Body of pancreas (tissue), 4 donors: Measurements from ENCODE around the gene MSH4. TPM values are rescaled to one million over a fixed set of nuclear protein-coding genes. Genes with fewer than 3 reads are reported as not detected.
"Not testable (repeated sequence)": the region's sequence is repeated elsewhere in the genome, so short reads cannot be mapped to it uniquely, and the experiment has no call there.

ENCODE experiments used
- ATAC-seq: fragments of 150-250 bp; one replicate; pipeline ENCODE4 v1.9.1; 2016
- DNase-seq, 4 donors: peaks; one replicate each; pipeline ENCODE4 v3.0.0-alpha.2; 2019
- H3K27ac ChIP-seq, 4 donors: fragments of 200-600 bp; sonication (generic); 1 replicate in 3 of 4; 2 replicates in 1 of 4; pipeline versions ENCODE4 v1.5.1 to v1.6.1; 2016 to 2019; ENCODE audit warnings: mild to moderate bottlenecking in 1 of 4, mixed read lengths in 1 of 4, moderate library complexity in 1 of 4
- H3K27me3 ChIP-seq, 2 donors: fragments of 200-600 bp; sonication (generic); one replicate each; pipeline ENCODE4 v1.6.0; 2016; ENCODE audit warnings: mild to moderate bottlenecking in 1 of 2
- H3K36me3 ChIP-seq, 2 donors: fragments of 200-600 bp; sonication (generic); replicated peaks in 1 of 2; 2 replicates each; pipeline ENCODE4 v1.5.1; 2016; ENCODE audit warnings: low read depth in 2 of 2; ENCODE audit not compliant: insufficient read depth in 1 of 2
- H3K4me1 ChIP-seq: fragments of 200-600 bp; sonication (generic); one replicate; pipeline ENCODE4 v1.6.0; 2016
- H3K4me3 ChIP-seq, 2 donors: fragments of 200-600 bp; sonication (generic); 1 replicate in 1 of 2; 2 replicates in 1 of 2; pipeline ENCODE4 v1.5.1; 2016 to 2019
- H3K9me3 ChIP-seq, 3 donors: fragments of 200-600 bp; sonication (generic); 1 replicate in 2 of 3; 2 replicates in 1 of 3; pipeline ENCODE4 v1.5.1; 2016
- POLR2A ChIP-seq, 3 donors: fragments of 450-650 bp; IDR thresholded peaks; one replicate each; pipeline ENCODE4 v1.6.1; 2016; ENCODE audit warnings: antibody characterized with exemption in 3 of 3, mild to moderate bottlenecking in 2 of 3
- WGBS, 2 donors: methylation state at CpG; one replicate each; pipeline ENCODE4 v1.1.5; 2017; 5-methylcytosine and 5-hydroxymethylcytosine counted together
- intact Hi-C: fragments of 100-400 bp; cut with DNase I; formaldehyde crosslinking; loops from one replicate; pipeline ENCODE4 v1.15.1; 2023
- total RNA-seq, 2 donors: library from RNA; depleted of rRNA; stranded (reverse); fragments of >200 nt; gene quantifications; one replicate each; pipeline ENCODE4 v1.1.0, GENCODE V29; 2016
- TF ChIP-seq, protein P1 (sequence below), 7 experiments: fragments of 450-650 bp in 4 of 7; fragments of 200-600 bp in 3 of 7; sonication (generic) in 3 of 7; IDR thresholded peaks; one replicate each; pipeline ENCODE4 v1.5.1; 2016 to 2019; ENCODE audit warnings: antibody characterized with exemption in 7 of 7

Gene MSH4
- not detected for total RNA-seq

DNA sequence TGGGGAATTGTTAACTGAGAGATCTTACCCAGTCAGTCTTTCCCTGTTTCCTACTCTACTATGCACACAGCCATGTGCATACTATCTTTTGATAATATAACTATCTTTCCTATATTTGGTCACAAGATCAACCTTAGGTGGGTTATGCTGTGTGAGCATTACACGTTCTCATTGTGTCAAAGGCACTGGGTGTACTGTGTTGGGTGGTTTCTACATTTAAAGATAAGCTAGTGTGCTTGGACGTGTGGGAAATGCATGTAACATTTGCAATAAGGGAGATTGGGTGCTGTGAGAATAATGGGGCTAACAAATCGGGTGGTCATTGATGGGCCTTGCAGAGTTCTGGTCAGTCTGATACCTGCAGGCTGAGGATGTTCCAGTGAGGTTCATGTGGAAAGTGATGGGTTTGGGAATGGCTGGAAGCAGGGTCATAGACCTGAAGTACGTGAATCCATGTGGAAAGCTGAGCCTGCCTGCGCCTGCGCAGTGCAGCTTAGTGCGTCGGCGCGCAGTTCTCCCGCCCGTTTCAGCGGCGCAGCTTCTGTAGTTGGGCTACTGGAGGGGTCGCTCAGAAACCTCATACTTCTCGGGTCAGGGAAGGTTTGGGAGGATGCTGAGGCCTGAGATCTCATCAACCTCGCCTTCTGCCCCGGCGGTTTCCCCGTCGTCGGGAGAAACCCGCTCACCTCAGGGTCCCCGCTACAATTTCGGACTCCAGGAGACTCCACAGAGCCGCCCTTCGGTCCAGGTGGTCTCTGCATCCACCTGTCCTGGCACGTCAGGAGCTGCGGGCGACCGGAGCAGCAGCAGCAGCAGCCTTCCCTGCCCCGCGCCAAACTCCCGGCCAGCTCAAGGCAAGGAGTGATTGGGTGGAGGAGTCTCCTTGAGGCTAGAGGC is at the start of gene MSH4:
Gene MSH4 (plus strand): TSS at position 507 of the 897 bp plus-strand sequence. CDS start 104 bp downstream, at position 611.
- DNase-seq: no peak
- 71 to 73% methylated on average over 17 to 34 of the region's 34 CpGs for WGBS, 2 donors
- Histone ChIP-seq H3K36me3 (peaks cover 16 to 33% of the 10 kb centered on the region in 2 donors), H3K4me1 (peaks cover under 1% of the 10 kb centered on the region), H3K27ac (no peak within 1 kb of the TSS), H3K9me3 (no peaks in the 10 kb centered on the region), H3K27me3 (no peaks in the 10 kb centered on the region), H3K4me3 (no peak within 1 kb of the TSS)
- no peak for TF ChIP-seq POLR2A (IDR thresholded peaks at IDR 0.05)
- TF ChIP-seq, protein P1, sequence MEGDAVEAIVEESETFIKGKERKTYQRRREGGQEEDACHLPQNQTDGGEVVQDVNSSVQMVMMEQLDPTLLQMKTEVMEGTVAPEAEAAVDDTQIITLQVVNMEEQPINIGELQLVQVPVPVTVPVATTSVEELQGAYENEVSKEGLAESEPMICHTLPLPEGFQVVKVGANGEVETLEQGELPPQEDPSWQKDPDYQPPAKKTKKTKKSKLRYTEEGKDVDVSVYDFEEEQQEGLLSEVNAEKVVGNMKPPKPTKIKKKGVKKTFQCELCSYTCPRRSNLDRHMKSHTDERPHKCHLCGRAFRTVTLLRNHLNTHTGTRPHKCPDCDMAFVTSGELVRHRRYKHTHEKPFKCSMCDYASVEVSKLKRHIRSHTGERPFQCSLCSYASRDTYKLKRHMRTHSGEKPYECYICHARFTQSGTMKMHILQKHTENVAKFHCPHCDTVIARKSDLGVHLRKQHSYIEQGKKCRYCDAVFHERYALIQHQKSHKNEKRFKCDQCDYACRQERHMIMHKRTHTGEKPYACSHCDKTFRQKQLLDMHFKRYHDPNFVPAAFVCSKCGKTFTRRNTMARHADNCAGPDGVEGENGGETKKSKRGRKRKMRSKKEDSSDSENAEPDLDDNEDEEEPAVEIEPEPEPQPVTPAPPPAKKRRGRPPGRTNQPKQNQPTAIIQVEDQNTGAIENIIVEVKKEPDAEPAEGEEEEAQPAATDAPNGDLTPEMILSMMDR (IDR thresholded peaks at IDR 0.05): no peak
- intact Hi-C loops: no loop called here
- ATAC-seq: peak; percentile 41

DNA sequence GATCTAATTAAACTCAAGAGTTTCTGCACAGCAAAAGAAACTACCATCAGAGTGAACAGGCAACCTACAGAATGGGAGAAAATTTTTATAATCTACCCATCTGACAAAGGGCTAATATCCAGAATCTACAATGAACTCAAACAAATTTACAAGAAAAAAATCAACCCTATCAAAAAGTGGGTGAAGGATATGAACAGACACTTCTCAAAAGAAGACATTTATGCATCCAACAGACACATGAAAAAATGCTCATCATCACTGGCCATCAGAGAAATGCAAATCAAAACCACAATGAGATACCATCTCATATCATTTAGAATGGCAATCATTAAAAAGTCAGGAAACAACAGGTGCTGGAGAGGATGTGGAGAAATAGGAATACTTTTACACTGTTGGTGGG is 39.5 kb upstream of the MSH4 start:
- ATAC-seq, H3K9me3 ChIP-seq, H3K36me3 ChIP-seq, intact Hi-C loops, DNase-seq, H3K4me3 ChIP-seq, H3K4me1 ChIP-seq, H3K27me3 ChIP-seq, H3K27ac ChIP-seq: not testable (repeated sequence)

DNA sequence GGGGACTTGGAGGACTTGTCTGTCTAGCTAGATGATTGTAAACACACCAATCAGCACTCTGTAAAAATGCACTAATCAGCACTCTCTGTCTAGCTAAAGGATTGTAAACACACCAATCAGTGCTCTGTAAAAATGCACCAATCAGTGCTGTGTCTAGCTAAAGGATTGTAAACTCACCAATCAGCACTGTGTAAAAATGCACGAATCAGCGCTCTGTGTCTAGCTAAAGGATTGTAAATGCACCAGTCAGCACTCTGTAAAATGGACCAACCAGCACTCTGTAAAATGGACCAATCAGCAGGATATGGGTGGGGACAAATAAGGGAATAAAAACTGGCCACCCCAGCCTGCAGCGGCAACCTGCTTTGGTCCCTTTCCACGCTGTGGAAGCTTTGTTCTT is 38.1 kb upstream of the MSH4 start:
- ATAC-seq, H3K4me1 ChIP-seq: not testable (repeated sequence)
- WGBS, 2 donors: 85 to 97% methylated on average over 4 of the region's 4 CpGs

DNA sequence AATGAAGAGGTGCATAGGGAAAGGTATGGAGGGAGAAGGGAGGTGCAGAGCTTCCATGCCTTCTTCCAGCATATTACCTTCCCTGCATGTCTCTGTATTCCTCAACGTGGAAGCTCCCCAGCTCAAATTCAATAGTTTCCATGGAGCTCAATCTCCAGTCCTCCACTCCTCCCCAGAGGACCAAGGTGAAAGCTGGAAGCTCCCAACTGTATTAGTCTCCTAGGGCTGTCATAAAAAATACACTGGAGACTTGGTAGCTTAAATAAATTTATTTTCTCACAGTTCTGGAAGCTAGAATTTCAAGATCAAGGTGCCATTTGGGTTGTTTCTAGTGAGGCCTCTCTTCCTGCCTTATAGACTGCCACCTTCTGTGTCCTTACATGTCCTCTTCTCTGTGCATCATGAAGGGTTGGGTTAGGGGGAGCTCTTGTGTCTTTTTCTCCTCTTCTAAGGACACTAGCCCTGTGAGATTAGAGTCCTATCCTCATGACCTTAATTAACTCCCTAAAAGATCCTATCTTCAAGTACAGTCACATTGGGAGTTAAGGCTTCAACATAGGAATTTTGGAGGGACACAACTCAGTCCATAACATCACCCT is 32.5 kb upstream of the MSH4 start:
- WGBS, 2 donors: 66 to 83% methylated on average over 1 of the region's 1 CpG

More for the DNA sequence above, 38.1 kb upstream of the MSH4 start:
- H3K4me3 ChIP-seq, intact Hi-C loops, H3K27ac ChIP-seq, H3K36me3 ChIP-seq, DNase-seq, H3K27me3 ChIP-seq, H3K9me3 ChIP-seq: not testable (repeated sequence)

DNA sequence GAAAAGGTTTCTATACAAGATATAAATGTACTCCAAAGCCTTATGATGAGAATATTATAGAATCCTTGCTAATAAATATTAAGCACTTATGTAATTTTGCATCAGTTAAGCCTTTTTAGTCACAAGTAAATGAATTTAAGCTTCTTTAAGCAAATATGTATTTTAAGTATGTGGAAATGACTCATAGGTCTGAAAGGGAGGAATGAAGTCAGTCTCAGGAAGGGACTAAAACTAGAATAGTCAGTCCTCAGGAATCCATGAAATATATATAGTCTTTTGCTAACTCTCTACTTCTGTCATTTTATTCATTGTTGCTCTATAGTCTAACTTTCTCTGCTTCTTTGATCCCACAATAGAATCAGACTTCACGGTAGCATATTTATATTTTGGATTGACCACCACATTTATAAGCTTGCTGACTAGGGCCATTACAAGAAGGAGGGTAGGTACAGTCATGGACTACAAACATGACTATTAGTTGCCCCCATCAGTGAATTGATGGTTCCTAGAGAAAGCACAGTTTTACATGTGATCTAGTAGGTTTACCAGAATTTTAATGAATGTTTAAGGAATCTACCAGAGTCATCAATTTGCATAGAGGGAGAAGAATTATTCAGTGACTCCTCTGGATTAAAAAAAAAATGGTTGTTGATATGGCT is 30.9 kb upstream of the MSH4 start:
- ATAC-seq (no peak), DNase-seq (no peak)
- 92 to 100% methylated on average over 1 of the region's 1 CpG for WGBS, 2 donors
- H3K36me3 ChIP-seq: no peaks in the 10 kb centered on the region
- TF ChIP-seq, protein P1 (IDR thresholded peaks at IDR 0.05): no peak
- TF ChIP-seq POLR2A (IDR thresholded peaks at IDR 0.05): no peak
- H3K27me3 ChIP-seq: no peaks in the 10 kb centered on the region
- no peaks in the 10 kb centered on the region for H3K9me3 ChIP-seq
- no peaks in the 10 kb centered on the region for H3K4me1 ChIP-seq
- H3K4me3 ChIP-seq: no peak overlapping the region
- intact Hi-C loops: no loop called here
- H3K27ac ChIP-seq: no peak overlapping the region

More for the DNA sequence above, 32.5 kb upstream of the MSH4 start:
- Histone ChIP-seq H3K27ac (no peak overlapping the region), H3K27me3 (no peaks in the 10 kb centered on the region), H3K9me3 (no peaks in the 10 kb centered on the region), H3K4me1 (no peaks in the 10 kb centered on the region), H3K4me3 (no peak overlapping the region), H3K36me3 (no peaks in the 10 kb centered on the region)
- DNase-seq (no peak), ATAC-seq (no peak)
- intact Hi-C loops: no loop called here
- no peak for TF ChIP-seq POLR2A (IDR thresholded peaks at IDR 0.05)
- TF ChIP-seq, protein P1 (IDR thresholded peaks at IDR 0.05): no peak
